ENCODE measurements around the gene ZNF346. TPM values are rescaled to one million over a fixed set of nuclear protein-coding genes. Genes with fewer than 3 reads are reported as not detected.

ZNF346 gene
- total and polyA plus RNA-seq, 2 of the 13 experiments (the other 11 are each of a cell fraction or from before 2014, with no cell fraction given): 8.6 to 19.4 TPM

DNA sequence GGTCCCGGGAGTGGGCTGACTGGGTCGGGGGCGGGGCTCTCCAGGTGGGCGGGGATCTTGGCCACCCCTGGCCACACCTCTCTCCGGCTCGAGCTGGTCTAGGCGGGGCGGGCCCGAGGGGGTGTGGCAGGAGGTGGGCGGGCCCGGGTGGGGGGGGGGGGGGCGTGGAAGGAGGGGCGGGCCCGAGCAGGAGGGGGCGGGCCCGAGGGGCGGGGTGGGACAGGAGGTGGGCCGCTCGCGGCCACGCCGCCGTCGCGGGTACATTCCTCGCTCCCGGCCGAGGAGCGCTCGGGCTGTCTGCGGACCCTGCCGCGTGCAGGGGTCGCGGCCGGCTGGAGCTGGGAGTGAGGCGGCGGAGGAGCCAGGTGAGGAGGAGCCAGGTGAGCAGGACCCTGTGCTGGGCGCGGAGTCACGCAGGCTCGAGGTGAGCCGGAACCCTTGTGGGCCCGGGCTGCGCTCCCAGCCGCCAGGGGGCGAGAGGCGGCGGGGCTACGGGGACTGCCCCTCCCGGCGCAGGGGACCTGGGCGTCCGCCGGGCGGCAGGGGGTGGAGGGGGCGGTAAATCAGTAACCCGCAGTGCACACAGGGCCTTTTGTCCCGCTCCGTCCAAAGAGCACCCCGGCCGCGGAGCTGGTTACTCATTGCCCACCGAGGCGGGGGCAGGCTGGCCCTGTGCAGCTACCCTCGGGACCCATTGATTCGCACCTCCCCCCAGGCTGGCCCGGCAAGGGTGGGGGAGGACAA, 64.3 kb downstream of the ZNF346 start, which contains the start of gene FGFR4 (continued):
- TF ChIP-seq, protein P1, sequence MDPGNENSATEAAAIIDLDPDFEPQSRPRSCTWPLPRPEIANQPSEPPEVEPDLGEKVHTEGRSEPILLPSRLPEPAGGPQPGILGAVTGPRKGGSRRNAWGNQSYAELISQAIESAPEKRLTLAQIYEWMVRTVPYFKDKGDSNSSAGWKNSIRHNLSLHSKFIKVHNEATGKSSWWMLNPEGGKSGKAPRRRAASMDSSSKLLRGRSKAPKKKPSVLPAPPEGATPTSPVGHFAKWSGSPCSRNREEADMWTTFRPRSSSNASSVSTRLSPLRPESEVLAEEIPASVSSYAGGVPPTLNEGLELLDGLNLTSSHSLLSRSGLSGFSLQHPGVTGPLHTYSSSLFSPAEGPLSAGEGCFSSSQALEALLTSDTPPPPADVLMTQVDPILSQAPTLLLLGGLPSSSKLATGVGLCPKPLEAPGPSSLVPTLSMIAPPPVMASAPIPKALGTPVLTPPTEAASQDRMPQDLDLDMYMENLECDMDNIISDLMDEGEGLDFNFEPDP (CRISPR knock-in tag; conservative IDR thresholded peaks at IDR 0.05): no peak
- TF ChIP-seq JDP2 (CRISPR knock-in tag; IDR thresholded peaks at IDR 0.05; ENCODE audit: borderline replicate concordance) (no peak; the same call in 1 of the 2 replicates), SATB2 (CRISPR knock-in tag; IDR thresholded peaks at IDR 0.05) (no peak; the same call in 1 of the 2 replicates), CCDC6 (CRISPR knock-in tag; IDR thresholded peaks at IDR 0.05) (peak; percentile 78; the same call in 1 of the 2 replicates), FLYWCH1 (CRISPR knock-in tag; IDR thresholded peaks at IDR 0.05) (0 out of 2 replicates have a peak, but pooled peaks have one; percentile 53), NR1H2 (CRISPR knock-in tag; IDR thresholded peaks at IDR 0.05; ENCODE audit: borderline replicate concordance, low read depth) (0 out of 2 replicates have a peak, but pooled peaks have one; percentile 0), RXRA (CRISPR knock-in tag; IDR thresholded peaks at IDR 0.05) (peak; percentile 77), AGO1 (IDR thresholded peaks at IDR 0.05; ENCODE audit: low read depth, low read length, poor library complexity, severe bottlenecking) (peak; percentile 31), FOXA3 (CRISPR knock-in tag; IDR thresholded peaks at IDR 0.05) (peak; percentile 66), U2AF1 (optimal IDR thresholded peaks at IDR 0.05; ENCODE audit: low read depth, low read length) (no peak), RAD21 (CRISPR knock-in tag; IDR thresholded peaks at IDR 0.05) (peak; percentile 94), JUND (CRISPR knock-in tag; IDR thresholded peaks at IDR 0.05) (0 out of 2 replicates have a peak, but pooled peaks have one; percentile 24), PHF5A (CRISPR knock-in tag; IDR thresholded peaks at IDR 0.05; ENCODE audit: low read depth, unreplicated experiment) (no peak), ZNF619 (CRISPR knock-in tag; IDR thresholded peaks at IDR 0.05) (no peak)
- TF ChIP-seq, protein P2, sequence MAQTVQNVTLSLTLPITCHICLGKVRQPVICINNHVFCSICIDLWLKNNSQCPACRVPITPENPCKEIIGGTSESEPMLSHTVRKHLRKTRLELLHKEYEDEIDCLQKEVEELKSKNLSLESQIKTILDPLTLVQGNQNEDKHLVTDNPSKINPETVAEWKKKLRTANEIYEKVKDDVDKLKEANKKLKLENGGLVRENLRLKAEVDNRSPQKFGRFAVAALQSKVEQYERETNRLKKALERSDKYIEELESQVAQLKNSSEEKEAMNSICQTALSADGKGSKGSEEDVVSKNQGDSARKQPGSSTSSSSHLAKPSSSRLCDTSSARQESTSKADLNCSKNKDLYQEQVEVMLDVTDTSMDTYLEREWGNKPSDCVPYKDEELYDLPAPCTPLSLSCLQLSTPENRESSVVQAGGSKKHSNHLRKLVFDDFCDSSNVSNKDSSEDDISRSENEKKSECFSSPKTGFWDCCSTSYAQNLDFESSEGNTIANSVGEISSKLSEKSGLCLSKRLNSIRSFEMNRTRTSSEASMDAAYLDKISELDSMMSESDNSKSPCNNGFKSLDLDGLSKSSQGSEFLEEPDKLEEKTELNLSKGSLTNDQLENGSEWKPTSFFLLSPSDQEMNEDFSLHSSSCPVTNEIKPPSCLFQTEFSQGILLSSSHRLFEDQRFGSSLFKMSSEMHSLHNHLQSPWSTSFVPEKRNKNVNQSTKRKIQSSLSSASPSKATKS (CRISPR knock-in tag; IDR thresholded peaks at IDR 0.05): no peak
- TF ChIP-seq, protein P3, sequence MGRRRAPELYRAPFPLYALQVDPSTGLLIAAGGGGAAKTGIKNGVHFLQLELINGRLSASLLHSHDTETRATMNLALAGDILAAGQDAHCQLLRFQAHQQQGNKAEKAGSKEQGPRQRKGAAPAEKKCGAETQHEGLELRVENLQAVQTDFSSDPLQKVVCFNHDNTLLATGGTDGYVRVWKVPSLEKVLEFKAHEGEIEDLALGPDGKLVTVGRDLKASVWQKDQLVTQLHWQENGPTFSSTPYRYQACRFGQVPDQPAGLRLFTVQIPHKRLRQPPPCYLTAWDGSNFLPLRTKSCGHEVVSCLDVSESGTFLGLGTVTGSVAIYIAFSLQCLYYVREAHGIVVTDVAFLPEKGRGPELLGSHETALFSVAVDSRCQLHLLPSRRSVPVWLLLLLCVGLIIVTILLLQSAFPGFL (CRISPR knock-in tag; IDR thresholded peaks at IDR 0.05): no peak
- TF ChIP-seq, protein P4, sequence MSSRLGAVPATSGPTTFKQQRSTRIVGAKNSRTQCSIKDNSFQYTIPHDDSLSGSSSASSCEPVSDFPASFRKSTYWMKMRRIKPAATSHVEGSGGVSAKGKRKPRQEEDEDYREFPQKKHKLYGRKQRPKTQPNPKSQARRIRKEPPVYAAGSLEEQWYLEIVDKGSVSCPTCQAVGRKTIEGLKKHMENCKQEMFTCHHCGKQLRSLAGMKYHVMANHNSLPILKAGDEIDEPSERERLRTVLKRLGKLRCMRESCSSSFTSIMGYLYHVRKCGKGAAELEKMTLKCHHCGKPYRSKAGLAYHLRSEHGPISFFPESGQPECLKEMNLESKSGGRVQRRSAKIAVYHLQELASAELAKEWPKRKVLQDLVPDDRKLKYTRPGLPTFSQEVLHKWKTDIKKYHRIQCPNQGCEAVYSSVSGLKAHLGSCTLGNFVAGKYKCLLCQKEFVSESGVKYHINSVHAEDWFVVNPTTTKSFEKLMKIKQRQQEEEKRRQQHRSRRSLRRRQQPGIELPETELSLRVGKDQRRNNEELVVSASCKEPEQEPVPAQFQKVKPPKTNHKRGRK (CRISPR knock-in tag; IDR thresholded peaks at IDR 0.05): no peak
- TF ChIP-seq, protein P5, sequence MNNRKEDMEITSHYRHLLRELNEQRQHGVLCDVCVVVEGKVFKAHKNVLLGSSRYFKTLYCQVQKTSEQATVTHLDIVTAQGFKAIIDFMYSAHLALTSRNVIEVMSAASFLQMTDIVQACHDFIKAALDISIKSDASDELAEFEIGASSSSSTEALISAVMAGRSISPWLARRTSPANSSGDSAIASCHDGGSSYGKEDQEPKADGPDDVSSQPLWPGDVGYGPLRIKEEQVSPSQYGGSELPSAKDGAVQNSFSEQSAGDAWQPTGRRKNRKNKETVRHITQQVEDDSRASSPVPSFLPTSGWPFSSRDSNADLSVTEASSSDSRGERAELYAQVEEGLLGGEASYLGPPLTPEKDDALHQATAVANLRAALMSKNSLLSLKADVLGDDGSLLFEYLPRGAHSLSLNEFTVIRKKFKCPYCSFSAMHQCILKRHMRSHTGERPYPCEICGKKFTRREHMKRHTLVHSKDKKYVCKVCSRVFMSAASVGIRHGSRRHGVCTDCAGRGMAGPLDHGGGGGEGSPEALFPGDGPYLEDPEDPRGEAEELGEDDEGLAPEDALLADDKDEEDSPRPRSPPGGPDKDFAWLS (CRISPR knock-in tag; IDR thresholded peaks at IDR 0.05; ENCODE audit: borderline replicate concordance): no peak
- TF ChIP-seq, protein P6, sequence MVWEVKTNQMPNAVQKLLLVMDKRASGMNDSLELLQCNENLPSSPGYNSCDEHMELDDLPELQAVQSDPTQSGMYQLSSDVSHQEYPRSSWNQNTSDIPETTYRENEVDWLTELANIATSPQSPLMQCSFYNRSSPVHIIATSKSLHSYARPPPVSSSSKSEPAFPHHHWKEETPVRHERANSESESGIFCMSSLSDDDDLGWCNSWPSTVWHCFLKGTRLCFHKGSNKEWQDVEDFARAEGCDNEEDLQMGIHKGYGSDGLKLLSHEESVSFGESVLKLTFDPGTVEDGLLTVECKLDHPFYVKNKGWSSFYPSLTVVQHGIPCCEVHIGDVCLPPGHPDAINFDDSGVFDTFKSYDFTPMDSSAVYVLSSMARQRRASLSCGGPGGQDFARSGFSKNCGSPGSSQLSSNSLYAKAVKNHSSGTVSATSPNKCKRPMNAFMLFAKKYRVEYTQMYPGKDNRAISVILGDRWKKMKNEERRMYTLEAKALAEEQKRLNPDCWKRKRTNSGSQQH (CRISPR knock-in tag; IDR thresholded peaks at IDR 0.05; ENCODE audit: low read depth): no peak
